ENCODE data around the gene EPN2. TPM values are rescaled to one million over a fixed set of nuclear protein-coding genes. Genes with fewer than 3 reads are reported as not detected.

The EPN2 gene
- total RNA-seq, 1 experiment from 2014 or later, result 57.8 TPM

DNA sequence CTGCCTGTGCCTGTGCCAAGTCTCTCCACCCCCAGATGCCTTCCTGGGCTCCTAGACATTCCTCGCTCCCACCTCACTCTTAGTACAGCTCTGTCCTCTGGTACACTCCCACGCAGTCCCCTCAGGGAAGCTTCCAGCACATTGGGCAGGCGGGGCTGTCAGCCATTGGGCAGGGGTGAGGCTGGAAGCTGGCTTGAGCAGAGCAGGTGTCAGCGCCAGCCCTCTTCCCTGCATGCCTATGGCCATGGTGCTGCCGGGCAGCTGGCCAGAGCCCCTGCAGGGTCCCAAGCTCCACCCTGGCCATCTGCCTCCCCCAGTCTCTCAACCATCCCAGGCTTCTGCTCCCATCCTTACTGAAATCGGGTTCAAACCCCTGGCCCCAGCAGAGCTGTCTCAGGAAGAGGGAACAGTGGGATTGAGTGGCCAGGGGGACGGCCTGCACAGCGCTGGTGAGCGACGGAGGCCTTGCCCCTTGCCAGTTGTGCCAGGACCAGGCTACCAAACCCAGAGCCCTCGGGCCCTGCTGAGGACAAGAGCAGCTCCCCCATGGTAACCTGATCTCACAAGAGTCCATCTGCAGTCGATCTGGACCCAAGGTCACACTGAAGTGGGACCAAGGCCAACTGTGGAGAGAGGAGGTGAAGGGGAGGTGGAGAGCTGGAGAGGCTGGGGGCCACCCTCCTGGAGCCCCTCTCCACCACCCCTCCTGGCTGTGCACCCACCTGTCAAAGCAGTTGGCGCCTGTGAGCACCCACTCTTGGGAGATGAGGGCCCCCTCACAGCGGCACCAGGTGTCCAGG, 127.7 kb downstream of the EPN2 start:
- no peaks in the 10 kb centered on the region; a peak in 1 of 5 replicates for H3K9me3 Mint-ChIP-seq
- Histone ChIP-seq H4K91ac (ENCODE audit: insufficient read length, low read depth, low read length) (no peak overlapping the region), H3K18ac (ENCODE audit: insufficient read length, low read depth, low read length) (no peak overlapping the region), H3K14ac (ENCODE audit: insufficient read depth, low read length) (no peak overlapping the region), H2BK5ac (ENCODE audit: insufficient read length, low read length) (no peak overlapping the region), H2BK12ac (ENCODE audit: insufficient read length, low read depth, low read length) (no peak overlapping the region), H3K9ac (ENCODE audit: extremely low read depth, insufficient read length, low read length) (no peak overlapping the region), H3K9me3 (ENCODE audit: control insufficient read depth, low read depth, low read length) (no peaks in the 10 kb centered on the region), H2AFZ (ENCODE audit: low read length) (no peak overlapping the region), H4K5ac (ENCODE audit: insufficient read length, low read depth, low read length) (no peak overlapping the region), H3K4ac (ENCODE audit: low read depth, low read length) (no peak overlapping the region), H2AK5ac (ENCODE audit: insufficient read length, low read length) (no peak overlapping the region), H4K8ac (replicated peaks; ENCODE audit: insufficient read length, low read depth, low read length) (no peak overlapping the region), H2BK20ac (ENCODE audit: low read depth, low read length, poor library complexity, severe bottlenecking) (no peak overlapping the region), H3K4me1 (ENCODE audit: insufficient read depth, low read length) (no peaks in the 10 kb centered on the region), H4K20me1 (ENCODE audit: control insufficient read depth, insufficient read depth, insufficient read length) (no peaks in the 10 kb centered on the region), H3K23ac (ENCODE audit: insufficient read length, low read depth, low read length) (no peak overlapping the region), H3K79me2 (ENCODE audit: insufficient read depth, low read length) (no peaks in the 10 kb centered on the region), H2BK120ac (ENCODE audit: low read depth, low read length, poor library complexity, severe bottlenecking) (no peak overlapping the region), H3T11ph (ENCODE audit: low read length) (no peak overlapping the region), H3K4me2 (ENCODE audit: insufficient read depth, insufficient read length, low read length) (no peak overlapping the region), H3K27me3 (ENCODE audit: insufficient read depth, low read length) (no peaks in the 10 kb centered on the region), H3K27ac (ENCODE audit: insufficient read length, low read depth, low read length) (no peak overlapping the region), H3K79me1 (ENCODE audit: insufficient read depth, low read depth, low read length, poor library complexity, severe bottlenecking) (no peaks in the 10 kb centered on the region), H3K23me2 (ENCODE audit: insufficient read length, low read depth, low read length, poor library complexity, severe bottlenecking) (no peaks in the 10 kb centered on the region), H3K56ac (ENCODE audit: insufficient read length, low read depth, low read length) (no peak overlapping the region), H2BK15ac (ENCODE audit: low read depth, low read length) (no peak overlapping the region)
- H3K27ac Mint-ChIP-seq, result no peak overlapping the region; a peak in 1 of 7 replicates
- H3K4me3 Mint-ChIP-seq, result no peak overlapping the region
- H3K27me3 Mint-ChIP-seq (ENCODE audit: low read depth), result peaks cover 5% of the 10 kb centered on the region; the same call in 1 of the 2 replicates
- no peak for TF ChIP-seq CTCF (conservative IDR thresholded peaks at IDR 0.05)
- peaks cover 22 to 30% of the 10 kb centered on the region in 2 experiments for H3K4me1 Mint-ChIP-seq
- no peak for DNase-seq
- no CpG with 5 or more reads among the region's 14 CpGs for WGBS (ENCODE audit: extremely low coverage, insufficient read length, low lambda C conversion rate)
- peaks cover 4 to 5% (median 4%) of the 10 kb centered on the region in 3 experiments; a peak in 5 of 7 replicates for H3K36me3 Mint-ChIP-seq (ENCODE audit: insufficient read depth in 1 of 3, low read depth in 3 of 3)

All from H9 (cell line).